Spleen (tissue), 11 donors: ENCODE data around the gene DNAI2. TPM values are rescaled to one million over a fixed set of nuclear protein-coding genes. Genes with fewer than 3 reads are reported as not detected.

Experiments used
- DNase-seq: peaks from one replicate; pipeline ENCODE4 v3.0.0-alpha.2; 2020
- H3K27ac ChIP-seq, 8 donors: fragments of 200-600 bp; sonication (generic) in 7 of 8; 1 replicate in 4 of 8; 2 replicates in 4 of 8; pipeline versions ENCODE4 v1.5.0 to v1.8.0; 2016 to 2021; ENCODE audit warnings: inconsistent platforms in 4 of 8, mild to moderate bottlenecking in 4 of 8, moderate library complexity in 1 of 8
- H3K27me3 ChIP-seq, 7 donors: fragments of 200-600 bp; sonication (generic) in 6 of 7; replicated peaks in 1 of 7; 1 replicate in 4 of 7; 2 replicates in 3 of 7; pipeline versions ENCODE4 v1.5.0 to v1.8.0; 2016 to 2021; ENCODE audit warnings: inconsistent platforms in 3 of 7, mild to moderate bottlenecking in 1 of 7
- H3K36me3 ChIP-seq, 6 donors: fragments of 200-600 bp; sonication (generic) in 5 of 6; 1 replicate in 4 of 6; 2 replicates in 2 of 6; pipeline versions ENCODE4 v1.5.0 to v1.8.0; 2016 to 2021; ENCODE audit warnings: inconsistent platforms in 2 of 6
- H3K4me1 ChIP-seq, 6 donors: fragments of 200-600 bp; sonication (generic) in 5 of 6; 1 replicate in 3 of 6; 2 replicates in 3 of 6; pipeline versions ENCODE4 v1.5.0 to v1.8.0; 2016 to 2021; ENCODE audit warnings: inconsistent platforms in 3 of 6
- H3K4me3 ChIP-seq, 8 donors: fragments of 200-600 bp; sonication (generic) in 7 of 8; 1 replicate in 4 of 8; 2 replicates in 4 of 8; pipeline versions ENCODE4 v1.5.0 to v1.8.0; 2016 to 2021; ENCODE audit warnings: inconsistent platforms in 4 of 8, mild to moderate bottlenecking in 4 of 8, moderate library complexity in 2 of 8
- H3K9me3 ChIP-seq, 8 donors: fragments of 200-600 bp; sonication (generic) in 7 of 8; 1 replicate in 4 of 8; 2 replicates in 4 of 8; pipeline versions ENCODE4 v1.5.0 to v1.8.0; 2016 to 2021; ENCODE audit warnings: inconsistent platforms in 4 of 8
- POLR2A ChIP-seq, 3 donors: fragments of 450-650 bp; IDR thresholded peaks; one replicate each; pipeline ENCODE4 v1.5.1; 2017; ENCODE audit warnings: antibody characterized with exemption in 3 of 3, mild to moderate bottlenecking in 1 of 3
- POLR2AphosphoS5 ChIP-seq, 3 donors: sonication (generic); formaldehyde crosslinking; IDR thresholded peaks; one replicate each; pipeline ENCODE4 v1.5.1; 2017; ENCODE audit warnings: antibody characterized with exemption in 3 of 3
- WGBS, 5 donors: extraction: QIAGEN DNeasy Blood & Tissue Kit in 3 of 5; methylation state at CpG; one replicate each; pipeline versions ENCODE4 v1.1.5 to v1.1.7; 2013 to 2018; 5-methylcytosine and 5-hydroxymethylcytosine counted together
- intact Hi-C: fragments of 100-400 bp; cut with DNase I; formaldehyde crosslinking; loops from one replicate; pipeline ENCODE4 v1.15.0; 2023; ENCODE audit warnings: low total_unique reads
- polyA plus RNA-seq, 3 donors: library from polyadenylated mRNA; stranded (reverse); fragments of 200-250 nt; gene quantifications; one replicate each; pipeline ENCODE4 v1.2.1, GENCODE V29; 2013
- total RNA-seq, 7 donors: library from RNA; depleted of rRNA in 3 of 7; stranded (reverse); fragments of >200 nt in 3 of 7; fragmentation: NEBNext Ultra II Directional in 4 of 7; extraction: Animal tissue kit (Norgen Biotek cat#: 25700) in 4 of 7; gene quantifications; one replicate each; pipeline versions ENCODE4 v1.1.0 to v1.2.1, GENCODE V29; 2016 to 2021
- TF ChIP-seq, protein P1 (sequence below), 11 experiments: fragments of 200-600 bp in 7 of 11; fragments of 450-650 bp in 4 of 11; sonication (generic) in 4 of 11; IDR thresholded peaks in 8 of 11; conservative IDR thresholded peaks in 3 of 11; 1 replicate in 7 of 11; 2 replicates in 4 of 11; pipeline versions ENCODE4 v1.4.0 to v1.8.0; 2016 to 2021; ENCODE audit warnings: antibody characterized with exemption in 11 of 11, inconsistent platforms in 4 of 11, mild to moderate bottlenecking in 1 of 11
- donor health status: healthy with polysubstance abuse.
- donor health status: DM: no; HTN: no; CAD: no; lungs with moderate emphysema.
- donor health status: DM: no; HTN: no; CAD: no.
- donor health status: Bipolar disorder and iron deficiency.
- donor health status: healthy.
- donor health status: DM: no; HTN: no; CAD: no.
- donor health status: DM: yes; HTN: yes; CAD: no.

DNAI2 gene
- total and polyA plus RNA-seq, 10 donors, result 0.23 to 0.72 (median 0.35) TPM; not detected in 5

DNA sequence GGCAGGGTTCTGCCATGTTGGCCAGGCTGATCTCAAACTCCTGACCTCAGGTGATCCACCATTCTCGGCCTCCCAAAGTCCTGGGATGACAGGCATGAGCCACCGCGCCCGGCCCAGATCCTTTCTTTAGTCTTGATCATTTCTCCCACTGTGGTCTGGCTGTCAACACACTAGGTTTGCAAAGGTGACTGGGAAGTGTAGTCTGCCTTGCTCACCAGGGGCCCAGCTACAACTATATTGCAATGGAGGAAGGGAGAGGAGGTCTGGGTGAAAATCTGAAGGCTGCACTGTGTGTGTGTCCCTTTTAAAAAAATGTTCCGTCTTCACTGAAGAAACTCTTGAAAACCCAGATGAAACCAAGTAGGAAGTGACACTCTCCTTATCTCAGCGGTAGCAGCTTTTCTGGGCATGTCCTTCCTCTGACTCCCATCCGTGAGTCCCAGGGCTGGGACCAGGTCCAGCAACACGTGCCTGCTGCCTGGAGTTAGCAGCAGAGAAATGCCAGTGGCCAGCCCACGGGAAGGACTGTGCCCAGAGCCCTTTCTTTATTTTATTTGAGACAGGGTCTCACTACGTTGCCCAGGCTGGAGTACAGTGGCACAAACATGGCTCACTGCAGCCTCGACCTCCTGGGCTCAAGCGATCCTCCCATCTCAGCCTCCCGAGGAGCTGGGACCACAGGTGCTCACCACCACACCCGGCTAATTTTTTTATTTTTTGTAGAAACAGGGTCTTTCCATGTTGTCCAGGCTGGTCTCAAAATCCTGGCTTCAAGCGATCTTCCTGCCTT lies 34.1 kb downstream of the DNAI2 start:
- no peak overlapping the region for H3K4me3 ChIP-seq
- H3K4me1 ChIP-seq, result peaks cover 0 to 47% (median 14%) of the 10 kb centered on the region in 6 donors
- H3K36me3 ChIP-seq, result peaks cover 0 to 16% (median 0%) of the 10 kb centered on the region in 6 donors
- peak overlapping the region in 7 of 8 donors; percentile 29 to 76 (median 68) for H3K27ac ChIP-seq
- peaks cover 0 to 37% (median 0%) of the 10 kb centered on the region in 7 donors for H3K27me3 ChIP-seq
- intact Hi-C loops, result no loop called here
- TF ChIP-seq, protein P1, sequence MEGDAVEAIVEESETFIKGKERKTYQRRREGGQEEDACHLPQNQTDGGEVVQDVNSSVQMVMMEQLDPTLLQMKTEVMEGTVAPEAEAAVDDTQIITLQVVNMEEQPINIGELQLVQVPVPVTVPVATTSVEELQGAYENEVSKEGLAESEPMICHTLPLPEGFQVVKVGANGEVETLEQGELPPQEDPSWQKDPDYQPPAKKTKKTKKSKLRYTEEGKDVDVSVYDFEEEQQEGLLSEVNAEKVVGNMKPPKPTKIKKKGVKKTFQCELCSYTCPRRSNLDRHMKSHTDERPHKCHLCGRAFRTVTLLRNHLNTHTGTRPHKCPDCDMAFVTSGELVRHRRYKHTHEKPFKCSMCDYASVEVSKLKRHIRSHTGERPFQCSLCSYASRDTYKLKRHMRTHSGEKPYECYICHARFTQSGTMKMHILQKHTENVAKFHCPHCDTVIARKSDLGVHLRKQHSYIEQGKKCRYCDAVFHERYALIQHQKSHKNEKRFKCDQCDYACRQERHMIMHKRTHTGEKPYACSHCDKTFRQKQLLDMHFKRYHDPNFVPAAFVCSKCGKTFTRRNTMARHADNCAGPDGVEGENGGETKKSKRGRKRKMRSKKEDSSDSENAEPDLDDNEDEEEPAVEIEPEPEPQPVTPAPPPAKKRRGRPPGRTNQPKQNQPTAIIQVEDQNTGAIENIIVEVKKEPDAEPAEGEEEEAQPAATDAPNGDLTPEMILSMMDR (IDR thresholded peaks at IDR 0.05 in 8 of 11, conservative IDR thresholded peaks at IDR 0.05 in 3 of 11), result no peak
- TF ChIP-seq POLR2AphosphoS5 (IDR thresholded peaks at IDR 0.05), result peak; percentile 27 to 85 (median 83)
- no peak for TF ChIP-seq POLR2A (IDR thresholded peaks at IDR 0.05)
- peaks cover 0 to 24% (median 9%) of the 10 kb centered on the region in 8 donors for H3K9me3 ChIP-seq
- DNase-seq, result peak; percentile 85
- WGBS, 5 donors, result 36 to 45% (median 37%) methylated on average over 15 of the region's 15 CpGs

DNA sequence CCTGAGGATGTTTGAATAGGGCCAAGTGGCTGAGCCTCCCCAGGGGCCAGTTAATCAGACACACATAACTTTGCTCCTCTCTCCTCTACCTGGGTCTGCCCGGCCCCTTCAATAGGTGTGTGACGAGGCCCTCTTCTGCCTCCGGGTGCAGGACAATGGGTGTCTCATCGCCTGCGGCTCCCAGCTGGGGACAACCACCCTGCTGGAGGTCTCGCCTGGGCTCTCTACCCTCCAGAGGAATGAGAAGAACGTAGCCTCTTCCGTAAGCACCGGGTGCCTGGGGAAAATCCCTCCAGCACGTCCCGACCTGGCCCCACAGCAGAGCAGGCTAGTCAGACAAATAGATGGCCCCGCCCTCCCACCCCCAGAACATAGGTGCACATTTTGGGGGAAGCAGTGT lies 35.9 kb downstream of the DNAI2 start:
- 67 to 76% (median 69%) methylated on average over 7 to 12 of the region's 12 CpGs; no CpG with 5 or more reads in 1 of the 5 donors for WGBS, 5 donors
- no peak for TF ChIP-seq POLR2AphosphoS5 (IDR thresholded peaks at IDR 0.05)
- no peak for TF ChIP-seq POLR2A (IDR thresholded peaks at IDR 0.05)
- TF ChIP-seq, protein P1 (IDR thresholded peaks at IDR 0.05 in 8 of 11, conservative IDR thresholded peaks at IDR 0.05 in 3 of 11), result no peak
- Histone ChIP-seq H3K4me3 (no peak overlapping the region), H3K9me3 (peaks cover 0 to 19% (median 8%) of the 10 kb centered on the region in 8 donors), H3K27me3 (peaks cover 0 to 37% (median 0%) of the 10 kb centered on the region in 7 donors), H3K4me1 (peaks cover 0 to 64% (median 19%) of the 10 kb centered on the region in 6 donors), H3K36me3 (peaks cover 0 to 16% (median 0%) of the 10 kb centered on the region in 6 donors), H3K27ac (peak overlapping the region in 5 of 8 donors; percentile 23 to 72 (median 36))
- intact Hi-C loops, result no loop called here
- DNase-seq, result no peak

DNA sequence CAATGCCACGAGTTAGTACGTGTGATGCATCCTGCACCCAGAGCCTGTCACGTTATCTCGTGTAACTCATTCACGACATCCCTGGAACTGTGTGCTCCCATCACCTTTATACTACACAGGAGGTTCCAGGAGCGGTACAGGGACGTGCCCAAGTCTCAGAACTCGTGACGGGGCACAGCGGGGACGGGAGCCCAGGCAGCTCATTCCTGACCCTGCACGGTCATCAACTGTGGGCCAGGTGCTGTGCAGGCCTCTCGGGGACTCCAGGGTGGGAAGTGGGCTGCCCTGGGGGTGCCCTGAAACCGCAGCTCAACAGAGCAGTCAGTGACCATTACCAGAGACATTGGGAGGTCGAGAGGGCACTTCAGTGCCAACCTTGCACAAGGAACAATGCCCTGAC lies 40.8 kb downstream of the DNAI2 start:
- H3K4me3 ChIP-seq, result peak overlapping the region in 3 of 8 donors; percentile 7 to 61 (median 8)
- H3K9me3 ChIP-seq, result peaks cover 0 to 13% (median 6%) of the 10 kb centered on the region in 8 donors
- H3K4me1 ChIP-seq, result peaks cover 0 to 41% (median 7%) of the 10 kb centered on the region in 6 donors
- WGBS, 5 donors, result 69 to 84% (median 80%) methylated on average over 15 of the region's 15 CpGs
- DNase-seq, result no peak
- H3K36me3 ChIP-seq, result peaks cover 0 to 16% (median 0%) of the 10 kb centered on the region in 6 donors
- TF ChIP-seq, protein P1 (IDR thresholded peaks at IDR 0.05 in 8 of 11, conservative IDR thresholded peaks at IDR 0.05 in 3 of 11), result no peak
- TF ChIP-seq POLR2AphosphoS5 (IDR thresholded peaks at IDR 0.05), result peak in 1 of 3 donors; percentile 61
- TF ChIP-seq POLR2A (IDR thresholded peaks at IDR 0.05), result no peak
- intact Hi-C loops, result no loop called here
- peak overlapping the region in 5 of 8 donors; percentile 68 to 82 (median 77) for H3K27ac ChIP-seq
- H3K27me3 ChIP-seq, result peaks cover 0 to 2% (median 0%) of the 10 kb centered on the region in 7 donors

DNA sequence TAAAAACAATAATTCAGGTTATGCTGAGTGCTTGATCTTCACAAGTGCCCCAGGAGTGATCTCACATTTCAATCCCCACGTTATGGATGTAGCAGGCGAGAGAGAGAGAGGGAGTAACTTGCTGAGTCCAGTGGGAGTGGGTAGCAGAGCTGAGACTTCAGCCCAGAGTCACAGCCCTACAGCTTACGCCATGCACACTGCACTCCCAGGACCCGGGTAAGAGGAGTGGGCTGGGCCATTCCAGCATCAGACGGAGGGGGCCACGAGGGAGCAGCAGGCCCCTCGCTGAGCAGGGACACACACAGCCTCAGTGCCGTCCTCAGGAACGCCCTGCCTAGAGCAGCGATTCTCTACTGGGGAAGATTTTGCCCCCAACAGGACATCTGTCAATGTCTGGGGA lies 42.2 kb downstream of the DNAI2 start:
- intact Hi-C loops, result no loop called here
- no peak for DNase-seq
- WGBS, 5 donors, result 48 to 74% (median 62%) methylated on average over 4 to 10 of the region's 10 CpGs
- Histone ChIP-seq H3K4me3 (peak overlapping the region in 7 of 8 donors; percentile 17 to 61 (median 27)), H3K27me3 (no peaks in the 10 kb centered on the region), H3K9me3 (peaks cover 0 to 13% (median 6%) of the 10 kb centered on the region in 8 donors), H3K4me1 (peaks cover 0 to 33% (median 5%) of the 10 kb centered on the region in 6 donors), H3K36me3 (peaks cover 0 to 13% (median 0%) of the 10 kb centered on the region in 6 donors), H3K27ac (peak overlapping the region; percentile 35 to 82 (median 70))
- TF ChIP-seq, protein P1 (IDR thresholded peaks at IDR 0.05 in 8 of 11, conservative IDR thresholded peaks at IDR 0.05 in 3 of 11), result no peak
- no peak for TF ChIP-seq POLR2AphosphoS5 (IDR thresholded peaks at IDR 0.05)
- no peak for TF ChIP-seq POLR2A (IDR thresholded peaks at IDR 0.05)
